Liver (tissue), 3 donors: ENCODE results near the gene SLC35A2.

Experiments used
- CTCF ChIP-seq: fragments of 150-350 bp; IDR thresholded peaks from 2 replicates; pipeline ENCODE4 v1.5.1; 2017; ENCODE audit warnings: improper control_type of control experiment, low read depth, low read length; ENCODE audit not compliant: missing input control
- EGR1 ChIP-seq, 2 donors: IDR thresholded peaks; 2 replicates each; pipeline ENCODE4 v1.6.1; 2016 to 2018; ENCODE audit warnings: antibody characterized with exemption in 2 of 2, low read depth in 2 of 2
- FOXA1 ChIP-seq: IDR thresholded peaks from 2 replicates; pipeline ENCODE4 v1.6.1; 2016; ENCODE audit warnings: antibody characterized with exemption
- HNF4G ChIP-seq: IDR thresholded peaks from 2 replicates; pipeline ENCODE4 v1.6.1; 2016; ENCODE audit warnings: antibody characterized with exemption
- MAX ChIP-seq: IDR thresholded peaks from 2 replicates; pipeline ENCODE4 v1.6.1; 2016; ENCODE audit warnings: antibody characterized with exemption
- NR2F2 ChIP-seq: IDR thresholded peaks from 2 replicates; pipeline ENCODE4 v1.6.1; 2016; ENCODE audit warnings: antibody characterized with exemption
- RAD21 ChIP-seq, 2 donors: IDR thresholded peaks; 2 replicates each; pipeline ENCODE4 v1.6.1; 2016; ENCODE audit warnings: antibody characterized with exemption in 2 of 2, mild to moderate bottlenecking in 2 of 2
- REST ChIP-seq: IDR thresholded peaks from 2 replicates; pipeline ENCODE4 v1.6.1; 2016; ENCODE audit warnings: antibody characterized with exemption, mild to moderate bottlenecking
- SP1 ChIP-seq: IDR thresholded peaks from 2 replicates; pipeline ENCODE4 v1.6.1; 2018; ENCODE audit warnings: antibody characterized with exemption, mild to moderate bottlenecking
- TAF1 ChIP-seq: conservative IDR thresholded peaks from 2 replicates; pipeline ENCODE4 v1.6.1; 2016; ENCODE audit warnings: antibody characterized with exemption, mild to moderate bottlenecking
- YY1 ChIP-seq: IDR thresholded peaks from 2 replicates; pipeline ENCODE4 v1.6.1; 2016; ENCODE audit warnings: antibody characterized with exemption, mild to moderate bottlenecking
- ZBTB33 ChIP-seq: IDR thresholded peaks from 2 replicates; pipeline ENCODE4 v1.6.1; 2016; ENCODE audit warnings: antibody characterized with exemption
- donor health status: healthy.
- donor health status: healthy.

DNA sequence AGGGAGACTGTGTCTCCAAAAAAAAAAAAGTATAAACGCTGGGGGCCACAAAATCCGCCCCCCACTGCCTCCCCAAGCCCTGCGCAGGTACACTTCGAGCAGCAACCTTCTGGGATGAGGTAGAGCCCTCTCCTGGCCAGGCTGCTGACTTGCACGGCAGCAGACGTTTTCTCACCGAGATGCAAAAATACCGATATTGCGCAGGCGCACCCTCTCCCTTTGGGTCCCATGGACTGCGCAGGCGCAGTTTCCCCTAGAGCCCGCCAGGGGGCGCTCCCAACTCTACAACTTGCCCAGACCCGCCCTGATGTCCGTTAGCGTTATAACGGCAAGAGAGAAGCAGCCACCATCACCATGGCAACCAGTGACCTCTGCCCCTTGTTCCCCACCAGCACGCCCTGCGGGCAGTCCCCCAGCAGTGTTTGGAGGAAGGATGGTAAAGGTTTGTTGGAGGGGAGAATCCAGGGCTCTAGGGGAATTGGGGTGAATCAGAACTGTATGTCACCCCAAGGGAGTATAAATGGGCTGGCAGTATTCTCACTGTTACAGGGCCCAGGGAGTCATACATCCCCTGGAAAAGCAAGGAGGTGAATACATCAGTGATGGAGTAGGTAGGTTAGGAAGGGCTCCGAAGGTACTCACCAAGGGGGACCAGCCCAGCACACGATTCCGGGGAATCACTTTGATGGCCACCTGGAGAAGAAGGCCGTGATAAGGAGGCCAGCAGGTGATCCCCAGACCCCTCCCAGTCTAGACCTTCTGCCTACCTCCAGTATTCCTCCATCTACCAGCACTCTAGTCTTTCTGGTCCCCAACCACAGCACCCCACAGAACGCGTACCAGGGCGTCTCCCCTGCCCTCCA lies 5.9 kb upstream of the SLC35A2 start:
- TF ChIP-seq EGR1 (IDR thresholded peaks at IDR 0.05; ENCODE audit: low read depth in 2 of 2) (no peak), CTCF (peak; percentile 96), SP1 (no peak), YY1 (peak; percentile 15), TAF1 (no peak), NR2F2 (peak; percentile 85), MAX (no peak), REST (no peak), FOXA1 (no peak), RAD21 (IDR thresholded peaks at IDR 0.05) (peak; percentile 73 to 81), HNF4G (no peak), ZBTB33 (no peak)
